Stimulated activated CD4-positive, alpha-beta T cell treated with anti-CD3 and anti-CD28 coated beads, Interleukin-2, amount 100 ng/mL, for 24 hours (primary cell): ENCODE results near the gene RFNG.

ENCODE experiments used
- DNase-seq, 2 donors: peaks; one replicate each; pipeline ENCODE4 v3.0.0-alpha.2; 2020

RFNG gene

GRCh38 chr17:82024859-82025258, 26.8 kb downstream of the RFNG start:
- DNase-seq: no peak

DNA sequence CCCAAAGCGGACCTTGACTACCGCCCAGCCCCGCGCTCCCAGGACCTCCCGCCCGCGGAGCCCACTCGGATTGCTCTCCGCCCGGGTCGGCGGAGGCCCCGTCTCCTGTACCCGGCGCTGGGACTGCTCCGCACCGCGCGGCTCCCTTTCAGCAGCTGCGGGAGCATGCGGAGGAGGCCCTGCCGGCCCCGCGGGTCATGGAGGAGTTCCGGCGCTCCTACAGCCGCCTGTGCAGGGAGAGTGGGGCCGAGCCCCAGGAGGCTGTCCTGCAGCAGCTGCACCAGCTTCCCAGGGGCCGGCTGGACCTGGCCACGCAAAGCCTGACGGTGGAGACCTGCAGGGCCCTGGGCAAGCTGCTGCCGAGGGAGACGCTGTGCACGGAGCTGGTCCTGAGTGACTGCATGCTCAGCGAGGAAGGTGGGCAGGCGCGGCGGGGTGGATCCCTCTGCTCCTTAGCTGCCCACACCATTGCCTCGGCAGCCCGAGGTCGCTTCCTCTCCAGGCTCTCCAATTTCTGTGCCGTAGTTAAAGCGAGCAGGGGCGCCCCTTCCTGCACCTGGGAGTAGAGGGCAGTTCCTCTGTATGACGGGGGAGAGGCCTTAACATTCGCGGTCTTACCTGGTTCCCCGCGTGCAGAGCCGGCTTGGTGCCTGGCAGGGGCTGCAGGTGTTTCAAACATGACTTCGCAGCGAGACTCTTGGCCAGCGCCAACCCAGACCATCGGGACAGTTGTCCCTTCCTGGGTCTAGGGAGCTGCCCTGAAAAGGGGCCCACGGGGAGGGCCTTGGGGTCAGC, 28.0 kb downstream of the RFNG start:
- DNase-seq: peak in 1 of 2 donors; percentile 40

DNA sequence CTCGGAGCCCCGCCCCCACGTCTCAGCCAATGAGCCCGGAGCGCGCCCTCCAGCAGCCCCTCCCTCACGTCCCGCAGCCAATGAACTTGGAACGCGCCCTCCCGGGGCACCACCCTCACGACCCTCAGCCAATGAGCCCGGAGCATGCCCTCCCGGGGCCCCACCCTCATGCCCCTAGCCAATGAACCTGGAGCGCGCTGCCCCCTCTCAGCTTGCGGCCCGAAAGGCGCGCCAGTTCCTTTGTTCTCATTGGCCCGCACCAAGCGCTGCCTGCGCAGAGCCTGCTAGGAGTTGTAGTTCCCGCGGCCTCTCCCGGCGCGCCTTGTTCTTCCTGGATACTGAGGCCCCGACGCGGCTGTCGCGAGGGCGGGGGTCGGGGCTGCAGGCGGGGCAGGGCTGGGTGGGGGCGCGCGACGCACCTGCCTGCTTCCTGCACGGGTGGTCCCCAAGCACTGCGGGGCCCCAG, 28.6 kb downstream of the RFNG start, which contains the start of gene LRRC45:
TSS of gene LRRC45 (plus strand) at position 325 of the 466 bp plus-strand sequence. CDS start 339 bp downstream, outside the sequence.
- peak; percentile 100 for DNase-seq

GRCh38 chr17:82022310-82022980, 29.2 kb downstream of the RFNG start, which contains the start of gene CENPX:
TSS of gene CENPX (minus strand) at chr17:82022878. CDS start at chr17:82022861, 17 bp downstream.
- DNase-seq: no peak

- DNase-seq: no peak
These were observed 29.7 kb downstream of the RFNG start for GRCh38 chr17:82021900-82022309.

- peak; percentile 55 to 60 for DNase-seq
These were observed 30.3 kb downstream of the RFNG start for GRCh38 chr17:82021107-82021899.

DNA sequence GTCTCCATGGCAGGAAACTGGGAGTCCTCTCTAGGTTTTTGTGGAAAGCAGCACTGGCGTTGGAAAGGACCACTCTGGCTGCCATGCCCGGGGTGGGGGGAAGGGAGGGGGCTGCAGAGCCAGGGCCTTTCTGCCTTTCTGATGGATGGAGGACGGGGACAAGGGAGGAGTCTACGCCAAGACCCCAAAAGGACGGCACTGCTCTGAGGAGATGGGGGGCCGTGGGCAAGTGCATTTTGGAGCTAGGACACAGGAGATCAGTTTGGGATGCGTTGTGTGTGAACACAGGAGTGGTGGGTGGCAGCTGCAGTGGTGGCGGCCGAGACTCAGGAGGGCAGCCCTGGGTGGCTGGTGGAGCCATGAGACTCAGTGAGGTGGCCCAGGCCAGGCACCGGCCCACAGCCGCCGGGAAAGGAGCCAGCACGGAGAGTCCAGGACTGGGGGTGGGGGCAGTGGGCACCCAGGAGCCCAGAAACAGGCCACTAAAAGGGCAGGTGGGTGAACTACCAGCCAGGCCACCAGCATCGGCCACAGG, 31.0 kb downstream of the RFNG start:
- DNase-seq: no peak

DNA sequence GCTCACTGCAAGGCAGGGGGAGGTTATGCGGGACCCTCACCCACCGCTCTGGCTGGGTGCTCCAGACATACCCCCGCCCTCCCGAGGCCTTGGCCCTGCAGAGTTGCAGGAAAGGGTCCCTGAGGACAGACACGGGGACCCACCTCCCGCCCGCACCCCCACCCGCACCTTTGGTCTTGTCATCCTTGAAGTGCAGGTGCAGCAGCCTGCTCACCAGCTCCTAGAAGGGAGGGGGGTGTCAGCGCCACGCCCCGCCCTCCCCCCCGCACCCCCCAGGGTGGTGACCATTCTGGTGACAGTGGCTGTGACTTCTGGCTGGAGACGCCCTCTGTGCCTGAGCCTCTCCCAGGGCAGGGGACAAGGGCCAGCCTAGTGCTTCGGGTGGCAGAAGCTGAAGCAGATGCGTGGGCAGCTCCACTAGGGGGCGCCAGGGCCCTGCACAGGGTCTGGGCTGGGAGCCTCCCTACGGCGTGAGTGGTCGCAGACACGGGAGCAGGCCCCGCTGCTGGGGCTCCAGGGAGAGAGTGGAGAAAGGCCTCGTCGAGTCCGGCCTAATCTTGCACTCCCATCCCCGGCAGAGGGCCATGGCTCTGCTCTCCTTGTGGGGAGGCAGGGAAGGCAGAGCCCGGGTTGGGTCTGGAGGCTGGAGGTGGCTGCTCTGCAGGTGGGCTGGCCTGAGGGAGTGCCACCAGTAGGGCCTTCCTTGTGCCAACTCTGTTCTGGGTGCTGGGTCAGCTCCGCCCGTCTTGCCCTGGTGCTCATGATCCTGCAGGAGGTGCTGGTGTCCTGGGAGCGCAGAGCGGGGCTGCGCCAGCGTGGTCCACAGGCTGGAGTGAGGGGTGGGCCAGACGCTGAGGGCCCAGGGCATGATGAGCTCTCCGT, 31.7 kb downstream of the RFNG start:
- peak; percentile 75 to 84 for DNase-seq

DNA sequence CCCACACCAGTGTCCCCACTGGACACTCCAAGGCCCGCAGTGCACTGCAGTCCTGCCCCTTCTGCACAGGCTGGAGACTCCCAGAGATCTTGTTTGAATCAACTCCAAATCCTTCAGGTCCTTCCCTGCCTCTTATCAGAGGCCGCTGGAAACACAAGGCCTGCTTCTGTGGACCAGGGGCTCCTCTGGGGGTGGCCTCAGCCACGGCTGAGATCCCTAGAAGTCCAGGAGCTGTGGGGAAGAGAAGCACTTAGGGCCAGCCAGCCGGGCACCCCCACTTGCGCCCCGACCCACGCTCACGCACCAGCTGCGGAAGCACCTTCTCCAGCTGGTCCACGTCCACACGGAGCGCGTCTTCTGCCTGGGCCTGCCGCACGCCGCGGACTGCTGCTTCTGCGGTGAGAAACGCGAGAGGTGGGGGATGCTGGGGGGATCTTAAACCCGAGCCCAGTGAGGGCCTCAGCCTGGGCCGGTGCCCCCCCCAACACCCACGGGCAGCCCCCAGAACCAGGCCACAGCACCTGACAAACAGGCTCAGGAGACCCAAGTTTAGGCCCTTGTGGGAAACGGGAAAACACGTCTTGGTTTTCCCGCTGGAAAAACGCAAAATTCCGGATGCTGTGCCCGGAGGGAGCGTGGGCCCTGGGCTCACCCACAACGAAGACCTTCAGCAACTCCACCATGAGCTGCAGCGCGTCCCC, 32.5 kb downstream of the RFNG start:
- DNase-seq: no peak

GRCh38 chr17:82018152-82018988, 33.2 kb downstream of the RFNG start:
- no peak for DNase-seq

- no peak for DNase-seq
These were observed 33.9 kb downstream of the RFNG start for GRCh38 chr17:82017612-82018151.

DNA sequence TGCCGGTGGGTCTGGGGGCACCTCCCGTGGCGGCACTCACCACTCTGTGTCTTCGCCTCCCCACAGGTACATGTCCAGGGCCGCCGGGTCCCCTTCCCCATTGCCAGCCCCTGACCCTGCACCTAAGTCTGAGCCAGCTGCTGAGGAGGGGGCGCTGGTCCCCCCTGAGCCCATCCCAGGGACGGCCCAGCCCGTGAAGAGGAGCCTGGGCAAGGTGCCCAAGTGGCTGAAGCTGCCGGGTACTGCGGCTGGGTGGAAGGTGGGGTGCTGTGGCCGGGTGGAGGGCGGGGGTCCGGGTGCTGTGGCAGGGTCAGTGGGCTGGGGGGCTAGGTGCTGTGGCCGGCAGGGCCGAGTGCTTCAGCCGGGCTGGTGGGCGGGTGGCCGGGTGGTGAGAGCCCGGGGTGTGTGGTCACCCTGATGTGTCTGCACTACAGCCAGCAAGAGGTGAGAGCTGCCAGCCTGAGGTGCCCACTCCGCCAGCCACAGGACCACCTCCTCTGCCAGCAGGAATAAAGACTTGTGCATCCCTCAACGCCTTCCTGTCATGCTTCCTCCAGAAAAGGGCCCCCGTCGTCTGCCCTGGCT, 34.6 kb downstream of the RFNG start:
- no peak for DNase-seq

DNA sequence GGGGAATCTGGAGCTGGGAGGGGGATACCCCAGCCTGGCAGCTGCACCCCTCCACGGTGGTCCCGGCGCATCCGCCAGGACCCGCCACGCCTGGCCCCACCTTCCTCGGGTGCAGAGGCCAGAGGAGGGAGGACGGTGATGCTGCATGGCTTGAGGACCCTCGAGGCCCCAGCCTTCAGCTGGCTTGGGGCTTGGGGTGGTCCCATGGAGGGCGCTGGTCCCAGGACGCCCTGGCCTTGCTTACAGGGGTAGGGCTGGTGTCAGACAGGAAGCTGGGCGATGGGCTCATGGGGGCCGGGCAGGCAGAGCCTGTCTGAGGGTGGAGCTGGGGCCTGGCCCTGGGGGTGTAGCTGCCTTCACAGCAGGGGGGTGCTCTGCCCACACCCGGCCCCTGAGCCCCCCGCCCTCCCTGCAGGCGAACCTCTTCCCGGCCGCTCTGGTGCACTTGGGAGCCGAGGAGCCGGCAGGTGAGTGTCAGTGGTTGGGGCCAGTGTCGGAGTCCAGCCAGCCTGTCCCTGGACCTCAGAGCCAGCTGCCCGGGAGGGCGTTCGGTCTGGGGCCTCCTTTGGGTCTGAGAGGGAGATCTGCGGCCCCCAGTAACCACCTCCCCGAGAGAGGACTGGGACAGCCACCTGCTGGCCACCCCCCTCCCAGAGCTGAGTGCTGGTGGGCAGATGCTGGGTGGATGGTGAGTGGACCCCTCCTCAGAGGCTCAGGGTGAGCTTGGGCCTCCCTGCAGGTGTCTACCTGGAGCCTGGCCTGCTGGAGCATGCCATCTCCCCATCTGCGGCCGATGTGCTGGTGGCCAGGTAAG, 35.3 kb downstream of the RFNG start:
- no peak for DNase-seq

DNA sequence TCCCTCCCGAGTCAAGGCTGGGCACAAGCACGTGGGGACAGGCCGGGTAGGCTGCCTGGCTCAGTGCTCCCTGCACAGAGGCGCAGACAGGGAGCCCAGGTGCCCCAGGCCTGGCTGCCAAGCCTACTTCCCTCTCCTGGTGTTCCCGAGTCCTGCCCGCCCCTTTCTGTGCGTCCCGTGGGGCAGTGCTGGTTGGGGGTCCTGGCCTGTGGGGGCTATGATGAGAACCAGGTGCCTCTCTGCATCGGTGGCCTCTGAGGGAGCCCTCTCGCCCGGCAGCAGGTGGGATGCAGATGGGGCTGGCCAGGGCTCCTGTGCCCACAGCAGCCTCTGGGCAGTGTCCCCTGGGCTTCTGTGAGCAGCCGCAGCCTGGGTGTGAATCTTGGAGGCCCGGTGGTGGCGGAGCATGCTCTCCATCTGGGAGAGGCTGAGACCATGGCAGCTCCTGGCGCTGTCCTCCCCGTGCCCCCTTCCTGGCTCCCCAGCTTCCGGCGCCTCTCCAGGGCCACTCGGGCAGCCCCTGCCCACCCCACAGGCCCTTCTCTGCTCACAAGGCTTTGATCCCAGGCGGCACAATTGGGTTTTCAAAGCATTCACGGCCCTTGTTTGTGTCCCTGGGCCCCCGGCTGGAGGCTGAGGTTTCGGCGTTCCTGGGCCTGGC, 36.2 kb downstream of the RFNG start:
- DNase-seq: no peak

DNA sequence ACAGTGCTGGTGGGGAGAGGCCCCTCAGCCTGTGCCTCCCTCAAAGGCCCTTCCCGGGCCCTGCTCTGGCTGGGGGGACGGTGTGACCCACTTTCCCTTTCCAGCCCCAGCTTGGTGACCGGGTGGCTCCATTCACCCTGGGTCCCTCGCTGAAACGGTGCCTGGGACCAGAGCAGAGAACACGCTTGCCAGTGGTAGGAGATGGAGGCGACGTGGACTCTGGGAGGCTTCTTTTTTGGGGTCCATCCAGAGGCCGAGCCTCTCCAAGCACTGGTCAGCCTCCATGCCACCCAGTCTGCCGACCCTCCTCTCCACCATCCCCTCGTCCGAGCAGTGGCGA, 36.7 kb downstream of the RFNG start:
- DNase-seq: no peak

DNA sequence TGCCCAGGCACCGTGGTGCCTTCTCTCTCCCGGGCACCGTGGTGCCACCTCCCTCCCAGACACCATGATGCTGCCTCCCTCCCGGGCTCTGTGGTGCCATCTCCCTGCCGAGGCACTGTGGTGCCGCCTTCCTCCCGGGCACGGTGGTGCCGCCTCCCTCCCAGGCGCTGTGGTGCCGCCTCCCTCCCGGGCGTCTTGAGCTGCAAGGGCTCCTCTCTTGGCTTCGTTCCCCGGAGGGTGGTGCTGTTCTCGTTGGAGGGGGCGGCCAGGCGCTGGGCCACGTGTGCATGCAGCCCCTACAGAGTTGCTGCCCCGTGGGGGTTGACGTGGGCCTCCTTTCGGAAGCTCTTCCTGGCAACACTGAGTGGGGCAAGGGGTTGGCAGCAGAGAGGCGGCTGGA, 37.2 kb downstream of the RFNG start:
- DNase-seq: no peak

GRCh38 chr17:82013772-82014321, 37.8 kb downstream of the RFNG start:
- no peak for DNase-seq

DNA sequence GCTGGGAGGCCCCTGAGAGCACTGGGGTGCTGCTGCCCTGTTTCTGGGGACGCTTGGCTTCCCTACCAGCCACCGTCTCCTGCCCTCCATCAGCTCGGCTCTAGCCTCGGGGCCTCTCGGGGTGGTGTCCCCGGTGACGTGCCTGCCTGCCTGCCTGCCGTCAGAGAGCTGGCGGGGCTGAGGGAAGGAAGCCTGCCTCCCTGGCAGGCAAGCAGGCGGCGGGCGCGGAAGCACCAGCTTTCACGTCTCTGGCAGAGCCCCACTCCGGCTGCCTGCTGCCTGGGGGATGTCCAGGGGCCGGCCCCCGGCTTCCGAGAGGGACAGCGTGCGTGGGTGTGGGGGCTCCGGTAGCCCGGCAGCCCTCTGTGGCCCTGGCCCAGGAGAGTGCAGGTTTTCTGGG, 38.3 kb downstream of the RFNG start:
- DNase-seq: no peak
